GM12878 (cell line): ENCODE results near the gene HAPSTR1. TPM values are rescaled to one million over a fixed set of nuclear protein-coding genes. Genes with fewer than 3 reads are reported as not detected.

ENCODE experiments used
- ATAC-seq: fragments of 200-7000 bp; cut with Tn5 transposase; 3 replicates; pipeline ENCODE4 v1.9.1; 2020; ENCODE audit warnings: mild to moderate bottlenecking, moderate library complexity
- BruUV-seq: library from RNA; stranded (reverse); fragments of 400-500 nt; replicated peaks from 2 replicates; lab custom pipeline; 2021; lab: Mats Ljungman, UMichigan
- CTCF ChIA-PET: fragments of 300-600 bp; sonication (Branson Sonifier 250); formaldehyde crosslinking; extraction: SDS; loops from one replicate; lab custom pipeline; 2021; ENCODE audit warnings: inconsistent platforms; lab: Yijun Ruan, JAX
- POLR2A ChIA-PET: fragments of 350-600 bp; formaldehyde crosslinking; extraction: SDS; loops from one replicate; lab custom pipeline; 2021; ENCODE audit warnings: inconsistent platforms; lab: Charles Lee
- RAD21 ChIA-PET: fragments of 300-600 bp; sonication (Branson Sonifier 250); formaldehyde crosslinking; loops from one replicate; lab custom pipeline; 2023; ENCODE audit warnings: antibody characterized with exemption; ENCODE audit not compliant: unreplicated experiment; lab: Charles Lee
- SMC1A ChIA-PET: fragments of 300-600 bp; sonication (Branson Sonifier 250); formaldehyde crosslinking; loops from one replicate; lab custom pipeline; 2023; ENCODE audit not compliant: unreplicated experiment, uncharacterized antibody; lab: Charles Lee
- DNase-seq: peaks from one replicate; pipeline ENCODE4 v3.0.0-alpha.2; 2011; ENCODE audit warnings: low read depth, low spot score
- FAIRE-seq: peaks from 3 replicates; lab custom pipeline; 2011; peaks lifted over from hg19 to GRCh38; lab: Jason Lieb, UNC
- H2AFZ ChIP-seq: 2 replicates; pipeline ENCODE4 v1.6.0; 2011; ENCODE audit warnings: low read depth, low read length, control low read depth; ENCODE audit not compliant: control insufficient read depth
- H3K27ac ChIP-seq: 2 replicates; pipeline ENCODE4 v1.5.1; 2011; ENCODE audit warnings: control low read depth; ENCODE audit not compliant: control insufficient read depth, insufficient read depth
- H3K27me3 ChIP-seq, 2 experiments: replicated peaks in 1 of 2; 2 replicates each; pipeline versions ENCODE4 v1.6.0 to v1.6.1; 2011; ENCODE audit warnings: low read length in 1 of 2; ENCODE audit not compliant: control insufficient read depth in 2 of 2, insufficient read depth in 2 of 2
- H3K36me3 ChIP-seq, 2 experiments: 2 replicates each; pipeline ENCODE4 v1.5.1; 2011; ENCODE audit warnings: low read length in 1 of 2; ENCODE audit not compliant: control insufficient read depth in 2 of 2, insufficient read depth in 2 of 2
- H3K4me1 ChIP-seq: 2 replicates; pipeline ENCODE4 v1.6.1; 2011; ENCODE audit warnings: mild to moderate bottlenecking, low read length, moderate library complexity, mixed read lengths; ENCODE audit not compliant: control insufficient read depth, insufficient read depth
- H3K4me2 ChIP-seq: 2 replicates; pipeline ENCODE4 v1.6.0; 2011; ENCODE audit warnings: control low read depth; ENCODE audit not compliant: control insufficient read depth, insufficient read depth
- H3K4me3 ChIP-seq: fragments of 200-600 bp; sonication (generic); 2 replicates; pipeline ENCODE4 v1.5.1; 2016
- H3K79me2 ChIP-seq: 2 replicates; pipeline ENCODE4 v1.6.0; 2011; ENCODE audit warnings: low read length; ENCODE audit not compliant: control insufficient read depth, insufficient read depth
- H3K9ac ChIP-seq: 2 replicates; pipeline ENCODE4 v1.8.0; 2011; ENCODE audit warnings: low read length, control low read depth, mixed read lengths; ENCODE audit not compliant: control insufficient read depth, insufficient read depth
- H3K9me3 ChIP-seq: replicated peaks from 3 replicates; pipeline ENCODE4 v1.5.1; 2011; ENCODE audit warnings: mild to moderate bottlenecking, low read length; ENCODE audit not compliant: control insufficient read depth, insufficient read depth
- H4K20me1 ChIP-seq: 2 replicates; pipeline ENCODE4 v1.6.0; 2011; ENCODE audit not compliant: control insufficient read depth, insufficient read depth
- BHLHE40 ChIP-seq, 2 experiments: fragments of 450-650 bp in 1 of 2; IDR thresholded peaks; 2 replicates each; pipeline ENCODE4 v1.6.1; 2011 to 2017; ENCODE audit warnings: low read depth in 2 of 2, borderline replicate concordance in 1 of 2, improper control_type of control experiment in 1 of 2, low read length in 1 of 2, mild to moderate bottlenecking in 1 of 2
- CBFB ChIP-seq: IDR thresholded peaks from 2 replicates; pipeline ENCODE4 v1.6.1; 2016; ENCODE audit warnings: antibody characterized with exemption, low read depth
- CBX5 ChIP-seq: sonication (generic); IDR thresholded peaks from 2 replicates; pipeline ENCODE4 v1.6.1; 2016; ENCODE audit warnings: low read depth, moderate library complexity, mild to moderate bottlenecking, inconsistent platforms
- CREM ChIP-seq: IDR thresholded peaks from 2 replicates; pipeline ENCODE4 v1.6.1; 2014; ENCODE audit warnings: antibody characterized with exemption, low read depth
- HCFC1 ChIP-seq: fragments of 150-350 bp; IDR thresholded peaks from 2 replicates; pipeline ENCODE4 v1.6.1; 2014; ENCODE audit warnings: low read length
- JUND ChIP-seq: IDR thresholded peaks from 2 replicates; pipeline ENCODE4 v1.6.1; 2012; ENCODE audit warnings: low read depth, mild to moderate bottlenecking, low read length, improper control_type of control experiment, moderate library complexity
- MXI1 ChIP-seq: fragments of 150-350 bp; IDR thresholded peaks from 2 replicates; pipeline ENCODE4 v1.6.1; 2011; ENCODE audit warnings: low read depth, mild to moderate bottlenecking, inconsistent platforms, low read length, improper control_type of control experiment
- NFXL1 ChIP-seq: fragments of 450-650 bp; IDR thresholded peaks from 2 replicates; pipeline ENCODE4 v1.6.1; 2017; ENCODE audit warnings: antibody characterized with exemption, mild to moderate bottlenecking, borderline replicate concordance
- NFYB ChIP-seq: IDR thresholded peaks from 2 replicates; pipeline ENCODE4 v1.6.1; 2011; ENCODE audit warnings: low read depth, mild to moderate bottlenecking, low read length, improper control_type of control experiment, moderate library complexity; ENCODE audit not compliant: insufficient read depth
- RB1 ChIP-seq: fragments of 450-650 bp; formaldehyde crosslinking; IDR thresholded peaks from 2 replicates; pipeline ENCODE4 v1.6.1; 2017; ENCODE audit warnings: mild to moderate bottlenecking, borderline replicate concordance
- RBBP5 ChIP-seq: fragments of 200-600 bp; sonication (generic); conservative IDR thresholded peaks from 2 replicates; pipeline ENCODE4 v1.6.1; 2016
- RELA ChIP-seq: fragments of 450-650 bp; IDR thresholded peaks from 2 replicates; pipeline ENCODE4 v1.8.0; 2014; ENCODE audit warnings: borderline replicate concordance; ENCODE audit not compliant: partially characterized antibody
- ZNF207 ChIP-seq: fragments of 450-650 bp; IDR thresholded peaks from 2 replicates; pipeline ENCODE4 v1.6.1; 2014; ENCODE audit warnings: antibody characterized with exemption, mild to moderate bottlenecking, borderline replicate concordance
- ZNF217 ChIP-seq: fragments of 450-650 bp; IDR thresholded peaks from 2 replicates; pipeline ENCODE4 v1.6.1; 2017; ENCODE audit warnings: antibody characterized with exemption, mild to moderate bottlenecking
- ZNF384 ChIP-seq: IDR thresholded peaks from 2 replicates; pipeline ENCODE4 v1.6.1; 2012; ENCODE audit warnings: low read depth, mild to moderate bottlenecking, low read length, improper control_type of control experiment, borderline replicate concordance
- WGBS: methylation state at CpG from one replicate; pipeline ENCODE4 v1.1.6; 2016; ENCODE audit warnings: low lambda C conversion rate; ENCODE audit not compliant: insufficient replicate concordance, insufficient coverage; ENCODE audit errors: missing lambda C conversion rate; 5-methylcytosine and 5-hydroxymethylcytosine counted together
- in situ Hi-C: fragments of 300-500 bp; cut with MboI; formaldehyde crosslinking; loops from 9 replicates; pipeline ENCODE4 v1.14.3; 2018; ENCODE audit warnings: mixed read lengths
- intact Hi-C: fragments of 100-400 bp; cut with micrococcal nuclease; formaldehyde crosslinking; loops from one replicate; pipeline ENCODE4 v1.14.2; 2022; ENCODE audit not compliant: unreplicated experiment
- polyA plus RNA-seq, 11 experiments: library from polyadenylated mRNA; depleted of rRNA in 4 of 11; unstranded in 6 of 11; stranded (reverse) in 5 of 11; fragments of >200 nt; fragmentation: Nextera tagmentation in 4 of 11; fragmentation: Illumina TruSeq in 1 of 11; extraction: Ambion mirVana in 4 of 11; extraction: Trizol in 1 of 11; gene quantifications; 1 replicate in 1 of 11; 2 replicates in 10 of 11; pipeline versions ENCODE4 v1.2.1 to v1.2.3, GENCODE V29; 2011 to 2016; ENCODE audit warnings: inconsistent platforms in 2 of 11, missing spikeins in 2 of 11, low read depth in 1 of 11
- total RNA-seq, 4 experiments: library from RNA; depleted of rRNA in 3 of 4; stranded (reverse); fragments of >200 nt in 3 of 4; fragmentation: Illumina TruSeq in 1 of 4; extraction: Trizol in 1 of 4; gene quantifications; 2 replicates each; pipeline versions ENCODE4 v1.2.1 to v1.2.3, GENCODE V29; 2013 to 2021
- TF ChIP-seq, protein P1 (sequence below): fragments of 450-650 bp; IDR thresholded peaks from 2 replicates; pipeline ENCODE4 v1.6.1; 2018; ENCODE audit warnings: borderline replicate concordance, mild to moderate bottlenecking; ENCODE audit not compliant: partially characterized antibody
- TF ChIP-seq, protein P2 (sequence below): fragments of 450-650 bp; IDR thresholded peaks from 2 replicates; pipeline ENCODE4 v1.6.1; 2016; ENCODE audit warnings: mild to moderate bottlenecking
- TF ChIP-seq, protein P3 (sequence below): IDR thresholded peaks from 2 replicates; pipeline ENCODE4 v1.6.1; 2011; ENCODE audit warnings: low read depth, mild to moderate bottlenecking, low read length, moderate library complexity, borderline replicate concordance; ENCODE audit errors: extremely low read depth
- TF ChIP-seq, protein P4 (sequence below): IDR thresholded peaks from 2 replicates; pipeline ENCODE4 v1.6.1; 2012; ENCODE audit warnings: low read length, inconsistent platforms

The HAPSTR1 gene
- total and polyA plus RNA-seq, 10 of the 15 experiments (the other 5 are each of a cell fraction or from before 2014, with no cell fraction given), result 8.7 to 52.5 (median 23.1) TPM

DNA sequence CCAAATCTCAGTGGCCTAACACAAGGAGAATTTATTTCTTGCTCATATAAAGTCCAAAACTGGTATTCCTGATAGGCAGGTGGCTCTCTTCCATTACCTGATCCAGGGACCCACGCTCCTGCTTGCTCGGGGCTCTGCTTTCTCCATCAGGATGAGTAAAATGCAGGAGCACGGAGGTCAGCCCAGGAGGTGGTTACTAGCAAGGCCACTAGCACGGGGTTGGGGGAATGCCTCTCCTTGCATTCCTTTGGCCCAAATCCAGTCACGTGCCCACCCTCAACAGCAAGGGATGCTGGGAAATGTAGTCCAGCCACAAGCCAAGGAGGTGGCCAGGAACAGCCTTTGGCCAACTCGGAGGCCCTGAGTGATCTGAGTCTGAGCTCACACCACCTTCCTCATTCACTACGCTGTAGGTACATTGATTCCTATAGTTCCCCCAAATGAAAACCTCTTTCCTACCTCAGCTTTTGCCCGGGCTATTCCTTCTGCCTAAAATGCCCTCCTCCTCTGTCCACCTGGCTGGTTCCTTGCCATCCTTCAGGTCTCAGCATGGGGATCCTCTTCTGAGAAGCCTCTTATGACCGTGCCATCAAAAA is 38.3 kb upstream of the HAPSTR1 start:
- Histone ChIP-seq H3K4me3 (no peak overlapping the region), H3K9ac (no peak overlapping the region), H3K27ac (no peak overlapping the region), H3K4me1 (peaks cover 5% of the 10 kb centered on the region), H3K36me3 (no peaks in the 10 kb centered on the region), H2AFZ (no peak overlapping the region), H3K79me2 (no peaks in the 10 kb centered on the region), H4K20me1 (no peaks in the 10 kb centered on the region), H3K4me2 (no peak overlapping the region), H3K9me3 (no peaks in the 10 kb centered on the region), H3K27me3 (no peaks in the 10 kb centered on the region)
- POLR2A ChIA-PET, result no interaction called here
- SMC1A ChIA-PET, result interaction anchor here (0.8 kb wide), 1 partner anchor 81 kb away, joined by 3 read pairs; no protein-coding TSS in a partner anchor
- ATAC-seq (peak; percentile 89), FAIRE-seq (peak; percentile 49), DNase-seq (no peak)
- 54% methylated on average over 9 of the region's 9 CpGs for WGBS
- BruUV-seq, result no TSS peak
- RAD21 ChIA-PET, result interaction anchor here (0.6 kb wide), 1 partner anchor 38 kb away, joined by 4 read pairs; the partner anchor contains the start of gene HAPSTR1
- intact Hi-C loops (no loop called here), in situ Hi-C loops (no loop called here)
- CTCF ChIA-PET, result interaction anchor here (1.4 kb wide), 1 partner anchor 22 kb away, joined by 3 read pairs; no protein-coding TSS in a partner anchor
- no peak for TF ChIP-seq RELA
- TF ChIP-seq, protein P1, sequence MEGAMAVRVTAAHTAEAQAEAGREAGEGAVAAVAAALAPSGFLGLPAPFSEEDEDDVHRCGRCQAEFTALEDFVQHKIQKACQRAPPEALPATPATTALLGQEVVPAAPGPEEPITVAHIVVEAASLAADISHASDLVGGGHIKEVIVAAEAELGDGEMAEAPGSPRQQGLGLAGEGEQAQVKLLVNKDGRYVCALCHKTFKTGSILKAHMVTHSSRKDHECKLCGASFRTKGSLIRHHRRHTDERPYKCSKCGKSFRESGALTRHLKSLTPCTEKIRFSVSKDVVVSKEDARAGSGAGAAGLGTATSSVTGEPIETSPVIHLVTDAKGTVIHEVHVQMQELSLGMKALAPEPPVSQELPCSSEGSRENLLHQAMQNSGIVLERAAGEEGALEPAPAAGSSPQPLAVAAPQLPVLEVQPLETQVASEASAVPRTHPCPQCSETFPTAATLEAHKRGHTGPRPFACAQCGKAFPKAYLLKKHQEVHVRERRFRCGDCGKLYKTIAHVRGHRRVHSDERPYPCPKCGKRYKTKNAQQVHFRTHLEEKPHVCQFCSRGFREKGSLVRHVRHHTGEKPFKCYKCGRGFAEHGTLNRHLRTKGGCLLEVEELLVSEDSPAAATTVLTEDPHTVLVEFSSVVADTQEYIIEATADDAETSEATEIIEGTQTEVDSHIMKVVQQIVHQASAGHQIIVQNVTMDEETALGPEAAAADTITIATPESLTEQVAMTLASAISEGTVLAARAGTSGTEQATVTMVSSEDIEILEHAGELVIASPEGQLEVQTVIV, result no peak
- TF ChIP-seq, protein P2, sequence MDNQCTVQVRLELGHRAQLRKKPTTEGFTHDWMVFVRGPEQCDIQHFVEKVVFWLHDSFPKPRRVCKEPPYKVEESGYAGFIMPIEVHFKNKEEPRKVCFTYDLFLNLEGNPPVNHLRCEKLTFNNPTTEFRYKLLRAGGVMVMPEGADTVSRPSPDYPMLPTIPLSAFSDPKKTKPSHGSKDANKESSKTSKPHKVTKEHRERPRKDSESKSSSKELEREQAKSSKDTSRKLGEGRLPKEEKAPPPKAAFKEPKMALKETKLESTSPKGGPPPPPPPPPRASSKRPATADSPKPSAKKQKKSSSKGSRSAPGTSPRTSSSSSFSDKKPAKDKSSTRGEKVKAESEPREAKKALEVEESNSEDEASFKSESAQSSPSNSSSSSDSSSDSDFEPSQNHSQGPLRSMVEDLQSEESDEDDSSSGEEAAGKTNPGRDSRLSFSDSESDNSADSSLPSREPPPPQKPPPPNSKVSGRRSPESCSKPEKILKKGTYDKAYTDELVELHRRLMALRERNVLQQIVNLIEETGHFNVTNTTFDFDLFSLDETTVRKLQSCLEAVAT, result no peak
- TF ChIP-seq, protein P3, sequence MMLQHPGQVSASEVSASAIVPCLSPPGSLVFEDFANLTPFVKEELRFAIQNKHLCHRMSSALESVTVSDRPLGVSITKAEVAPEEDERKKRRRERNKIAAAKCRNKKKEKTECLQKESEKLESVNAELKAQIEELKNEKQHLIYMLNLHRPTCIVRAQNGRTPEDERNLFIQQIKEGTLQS, result peak; percentile 83
- no peak for TF ChIP-seq ZNF217
- TF ChIP-seq NFXL1, result no peak
- no peak for TF ChIP-seq ZNF207
- peak in 1 of 2 experiments; percentile 60; a peak in 2 of 4 replicates for TF ChIP-seq BHLHE40 (IDR thresholded peaks at IDR 0.05; ENCODE audit: borderline replicate concordance in 1 of 2, low read depth in 2 of 2, low read length in 1 of 2)
- TF ChIP-seq RB1, result no peak
- peak; percentile 73 for TF ChIP-seq HCFC1
- TF ChIP-seq MXI1, result no peak
- 0 out of 2 replicates have a peak, but pooled peaks have one; percentile 20 for TF ChIP-seq NFYB
- no peak for TF ChIP-seq CBX5
- TF ChIP-seq JUND, result no peak
- TF ChIP-seq, protein P4, sequence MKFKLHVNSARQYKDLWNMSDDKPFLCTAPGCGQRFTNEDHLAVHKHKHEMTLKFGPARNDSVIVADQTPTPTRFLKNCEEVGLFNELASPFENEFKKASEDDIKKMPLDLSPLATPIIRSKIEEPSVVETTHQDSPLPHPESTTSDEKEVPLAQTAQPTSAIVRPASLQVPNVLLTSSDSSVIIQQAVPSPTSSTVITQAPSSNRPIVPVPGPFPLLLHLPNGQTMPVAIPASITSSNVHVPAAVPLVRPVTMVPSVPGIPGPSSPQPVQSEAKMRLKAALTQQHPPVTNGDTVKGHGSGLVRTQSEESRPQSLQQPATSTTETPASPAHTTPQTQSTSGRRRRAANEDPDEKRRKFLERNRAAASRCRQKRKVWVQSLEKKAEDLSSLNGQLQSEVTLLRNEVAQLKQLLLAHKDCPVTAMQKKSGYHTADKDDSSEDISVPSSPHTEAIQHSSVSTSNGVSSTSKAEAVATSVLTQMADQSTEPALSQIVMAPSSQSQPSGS, result no peak
- no peak for TF ChIP-seq ZNF384
- TF ChIP-seq CREM, result peak; percentile 16; the same call in 1 of the 2 replicates
- no peak for TF ChIP-seq RBBP5
- no peak for TF ChIP-seq CBFB
